ENCODE measurements around the gene ZNF284. TPM values are rescaled to one million over a fixed set of nuclear protein-coding genes. Genes with fewer than 3 reads are reported as not detected.

ZNF284 gene
- 1 to 10 TPM in 2 of 4 donors, not detected in 2; 2.5 to 3.2 TPM for total RNA-seq

DNA sequence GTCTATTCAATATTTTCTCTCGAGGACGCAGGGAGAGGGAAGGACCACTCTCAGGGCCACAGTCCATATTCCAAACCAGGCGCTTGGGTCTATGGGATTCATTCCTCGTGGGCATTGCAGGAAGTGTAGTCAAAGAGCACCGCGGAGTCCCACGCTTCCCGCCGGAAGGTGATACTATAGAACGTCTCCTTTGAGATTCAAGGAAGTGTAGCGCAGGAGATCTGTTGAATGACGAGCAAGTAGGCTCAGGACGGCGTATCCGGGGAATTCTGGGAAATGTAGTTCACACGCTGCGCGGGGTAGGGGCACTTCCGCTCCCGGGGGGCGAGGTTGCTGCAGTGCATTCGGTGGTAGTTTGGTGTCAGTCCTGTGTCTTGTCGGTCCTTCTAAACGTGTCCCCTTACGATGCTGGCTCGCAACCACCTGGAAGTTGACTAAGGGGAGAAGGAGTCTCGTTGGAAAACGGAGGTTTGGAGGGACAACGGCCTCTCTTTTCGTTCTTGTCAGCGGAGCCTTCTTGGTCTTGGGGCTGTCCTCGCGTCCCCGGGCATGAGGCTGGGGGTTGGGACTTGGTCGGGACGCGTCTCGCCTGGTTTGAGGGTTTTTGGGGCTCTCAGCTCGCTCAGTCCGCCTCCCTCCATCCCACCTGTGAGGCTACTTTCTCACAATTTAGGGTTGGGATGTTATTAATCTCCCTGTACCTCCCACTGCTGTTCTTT is at the start of gene ZNF284:
TSS of gene ZNF284 (plus strand) at position 336 of the 719 bp plus-strand sequence. CDS start 4,231 bp downstream, outside the sequence.
- peaks cover 0 to 9% (median 0%) of the 10 kb centered on the region in 4 donors for H3K36me3 ChIP-seq
- peaks cover 19 to 26% of the 10 kb centered on the region in 2 donors for H3K9me3 ChIP-seq
- intact Hi-C loops (cut with DNase I; ENCODE audit: low total_unique reads) (no loop called here), in situ Hi-C loops (cut with MboI; ENCODE audit: low pct_ligation_motif_present in 1 of 4, low pct_unique_long_range_greater_than_20kb in 1 of 4, low sequenced_read_pairs in 3 of 4) (no loop called here)
- peak within 1 kb of the TSS; percentile 23 to 78 (median 60) for H3K4me3 ChIP-seq
- 0 to 2% methylated on average over 8 to 40 of the region's 40 CpGs for WGBS, 2 donors (ENCODE audit: low coverage in 1 of 2)
- peaks cover 0 to 17% (median 10%) of the 10 kb centered on the region in 4 donors for H3K4me1 ChIP-seq
- TF ChIP-seq EP300 (IDR thresholded peaks at IDR 0.05; ENCODE audit: low read depth): no peak
- TF ChIP-seq, protein P1, sequence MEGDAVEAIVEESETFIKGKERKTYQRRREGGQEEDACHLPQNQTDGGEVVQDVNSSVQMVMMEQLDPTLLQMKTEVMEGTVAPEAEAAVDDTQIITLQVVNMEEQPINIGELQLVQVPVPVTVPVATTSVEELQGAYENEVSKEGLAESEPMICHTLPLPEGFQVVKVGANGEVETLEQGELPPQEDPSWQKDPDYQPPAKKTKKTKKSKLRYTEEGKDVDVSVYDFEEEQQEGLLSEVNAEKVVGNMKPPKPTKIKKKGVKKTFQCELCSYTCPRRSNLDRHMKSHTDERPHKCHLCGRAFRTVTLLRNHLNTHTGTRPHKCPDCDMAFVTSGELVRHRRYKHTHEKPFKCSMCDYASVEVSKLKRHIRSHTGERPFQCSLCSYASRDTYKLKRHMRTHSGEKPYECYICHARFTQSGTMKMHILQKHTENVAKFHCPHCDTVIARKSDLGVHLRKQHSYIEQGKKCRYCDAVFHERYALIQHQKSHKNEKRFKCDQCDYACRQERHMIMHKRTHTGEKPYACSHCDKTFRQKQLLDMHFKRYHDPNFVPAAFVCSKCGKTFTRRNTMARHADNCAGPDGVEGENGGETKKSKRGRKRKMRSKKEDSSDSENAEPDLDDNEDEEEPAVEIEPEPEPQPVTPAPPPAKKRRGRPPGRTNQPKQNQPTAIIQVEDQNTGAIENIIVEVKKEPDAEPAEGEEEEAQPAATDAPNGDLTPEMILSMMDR (IDR thresholded peaks at IDR 0.05): no peak
- TF ChIP-seq POLR2A (IDR thresholded peaks at IDR 0.05): peak; percentile 25
- peak; percentile 29 to 75 (median 66) for TF ChIP-seq POLR2AphosphoS5 (IDR thresholded peaks at IDR 0.05)
- no peaks in the 10 kb centered on the region for H3K27me3 ChIP-seq
- DNase-seq: peak; percentile 91
- H3K27ac ChIP-seq: peak within 1 kb of the TSS; percentile 43 to 75 (median 66)

DNA sequence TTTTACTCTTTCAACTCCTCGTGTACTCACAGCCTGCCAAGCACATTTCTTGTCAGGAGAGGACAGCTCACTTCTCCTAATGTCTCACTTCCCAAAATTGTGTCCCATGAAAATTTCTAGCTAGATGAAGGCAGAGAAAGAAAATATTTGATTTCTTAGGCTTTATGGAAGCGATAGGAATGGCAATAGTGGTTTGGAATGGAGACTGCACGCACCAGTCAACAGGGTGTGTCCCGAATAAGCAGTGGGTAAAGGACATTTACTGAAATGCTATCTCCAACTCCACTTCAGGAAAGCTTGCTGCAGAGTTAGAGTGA is 47.1 kb upstream of the ZNF284 start:
- Histone ChIP-seq H3K27ac (peak overlapping the region in 3 of 4 donors; percentile 30 to 70 (median 57)), H3K4me1 (peaks cover 0 to 11% (median 5%) of the 10 kb centered on the region in 4 donors), H3K36me3 (peaks cover 0 to 32% (median 15%) of the 10 kb centered on the region in 4 donors), H3K27me3 (peaks cover 4% of the 10 kb centered on the region), H3K9me3 (peaks cover 10 to 12% of the 10 kb centered on the region in 2 donors), H3K4me3 (peak overlapping the region; percentile 37 to 88 (median 74))
- in situ Hi-C loops (cut with MboI; ENCODE audit: low pct_ligation_motif_present in 1 of 4, low pct_unique_long_range_greater_than_20kb in 1 of 4, low sequenced_read_pairs in 3 of 4) (no loop called here), intact Hi-C loops (cut with DNase I; ENCODE audit: low total_unique reads) (no loop called here)
- WGBS, 2 donors (ENCODE audit: low coverage in 1 of 2): 41 to 46% methylated on average over 4 of the region's 4 CpGs
- no peak for DNase-seq
- TF ChIP-seq POLR2A (IDR thresholded peaks at IDR 0.05) (no peak), EP300 (IDR thresholded peaks at IDR 0.05; ENCODE audit: low read depth) (no peak), POLR2AphosphoS5 (IDR thresholded peaks at IDR 0.05) (no peak)
- TF ChIP-seq, protein P1 (IDR thresholded peaks at IDR 0.05): no peak

DNA sequence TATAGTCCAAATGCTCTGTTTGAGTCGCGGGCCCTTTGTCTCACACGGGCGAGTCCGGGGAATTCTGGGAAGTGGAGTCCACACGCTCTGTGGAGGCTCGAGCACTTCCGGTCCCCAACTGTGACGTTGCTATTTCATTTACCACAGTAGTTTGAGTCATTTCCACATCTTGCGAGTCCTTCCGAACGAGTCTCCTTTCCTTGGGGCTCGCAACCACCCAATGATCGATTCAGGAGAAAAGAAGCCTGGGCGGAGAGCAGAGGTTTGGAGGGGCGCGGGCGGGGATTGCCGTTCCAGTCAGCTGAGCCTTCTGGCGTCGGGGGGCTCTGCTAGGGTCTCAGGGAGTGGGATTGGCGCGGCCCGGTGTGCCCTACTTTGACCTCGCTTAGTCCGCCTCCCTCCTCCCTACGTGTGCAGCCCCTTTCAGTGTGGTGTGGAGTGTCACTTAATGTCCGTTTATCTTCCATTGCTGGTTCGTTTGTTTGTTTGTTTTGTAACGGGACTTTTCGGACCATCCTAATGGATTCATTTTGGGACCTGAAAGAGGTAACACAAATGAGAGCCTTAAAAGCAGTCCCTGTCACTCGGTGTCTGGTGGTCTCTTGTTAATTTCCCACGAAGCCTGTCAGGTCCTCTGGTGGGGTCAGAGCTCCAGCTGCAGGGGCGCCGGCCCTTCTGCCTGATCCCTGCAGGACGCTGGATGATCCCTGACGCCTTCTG is 46.6 kb upstream of the ZNF284 start, which contains the start of gene ZNF222:
TSS of gene ZNF222 (plus strand) at position 163 of the 720 bp plus-strand sequence. CDS start at position 221, 58 bp downstream.
- WGBS, 2 donors (ENCODE audit: low coverage in 1 of 2): 0 to 5% methylated on average over 8 to 35 of the region's 37 CpGs
- H3K4me3 ChIP-seq: peak within 1 kb of the TSS; percentile 37 to 88 (median 74)
- H3K9me3 ChIP-seq: peaks cover 14 to 16% of the 10 kb centered on the region in 2 donors
- intact Hi-C loops (cut with DNase I; ENCODE audit: low total_unique reads) (no loop called here), in situ Hi-C loops (cut with MboI; ENCODE audit: low pct_ligation_motif_present in 1 of 4, low pct_unique_long_range_greater_than_20kb in 1 of 4, low sequenced_read_pairs in 3 of 4) (no loop called here)
- DNase-seq: peak; percentile 87
- H3K27me3 ChIP-seq: peaks cover 4% of the 10 kb centered on the region
- peak within 1 kb of the TSS; percentile 12 to 70 (median 44) for H3K27ac ChIP-seq
- peaks cover 0 to 37% (median 17%) of the 10 kb centered on the region in 4 donors for H3K36me3 ChIP-seq
- peaks cover 0 to 11% (median 5%) of the 10 kb centered on the region in 4 donors for H3K4me1 ChIP-seq
- peak in 1 of 3 donors; percentile 7 for TF ChIP-seq POLR2AphosphoS5 (IDR thresholded peaks at IDR 0.05)
- no peak for TF ChIP-seq POLR2A (IDR thresholded peaks at IDR 0.05)

DNA sequence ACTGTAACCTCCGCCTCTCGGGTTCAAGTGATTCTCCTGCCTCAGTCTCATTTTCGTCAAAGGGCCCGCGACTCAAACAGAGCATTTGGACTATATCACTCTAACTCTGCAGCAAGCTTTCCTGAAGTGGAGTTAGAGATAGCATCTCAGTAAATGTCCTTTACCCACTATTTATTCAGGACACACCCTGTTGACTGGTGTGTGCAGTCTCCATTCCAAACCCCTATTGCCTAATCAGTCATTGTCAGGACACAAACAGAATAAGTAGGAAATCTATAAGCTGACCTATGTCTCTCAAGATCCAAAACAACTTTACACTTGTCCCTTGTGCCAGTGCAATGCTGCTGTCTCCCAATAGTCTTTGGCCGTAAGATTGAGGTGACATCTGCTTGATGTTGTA is 45.3 kb upstream of the ZNF284 start:
- no peak for DNase-seq
- peaks cover 4% of the 10 kb centered on the region for H3K27me3 ChIP-seq
- peaks cover 26 to 29% of the 10 kb centered on the region in 2 donors for H3K9me3 ChIP-seq
- H3K4me1 ChIP-seq: peaks cover 0 to 11% (median 5%) of the 10 kb centered on the region in 4 donors
- H3K27ac ChIP-seq: no peak overlapping the region
- TF ChIP-seq EP300 (IDR thresholded peaks at IDR 0.05; ENCODE audit: low read depth): no peak
- TF ChIP-seq, protein P1 (IDR thresholded peaks at IDR 0.05): no peak
- TF ChIP-seq POLR2AphosphoS5 (IDR thresholded peaks at IDR 0.05): no peak
- no peak for TF ChIP-seq POLR2A (IDR thresholded peaks at IDR 0.05)
- in situ Hi-C loops (cut with MboI; ENCODE audit: low pct_ligation_motif_present in 1 of 4, low pct_unique_long_range_greater_than_20kb in 1 of 4, low sequenced_read_pairs in 3 of 4): no loop called here
- no peak overlapping the region for H3K4me3 ChIP-seq
- intact Hi-C loops (cut with DNase I; ENCODE audit: low total_unique reads): no loop called here
- WGBS, 2 donors (ENCODE audit: low coverage in 1 of 2): 92 to 97% methylated on average over 5 to 6 of the region's 6 CpGs
- H3K36me3 ChIP-seq: peaks cover 0 to 49% (median 24%) of the 10 kb centered on the region in 4 donors

Measured in transverse colon (tissue), 4 donors.